Measurements from ENCODE around the gene PDK4.
"Not testable (repeated sequence)": the region's sequence is repeated elsewhere in the genome, so short reads cannot be mapped to it uniquely, and the experiment has no call there.

PDK4 gene

DNA sequence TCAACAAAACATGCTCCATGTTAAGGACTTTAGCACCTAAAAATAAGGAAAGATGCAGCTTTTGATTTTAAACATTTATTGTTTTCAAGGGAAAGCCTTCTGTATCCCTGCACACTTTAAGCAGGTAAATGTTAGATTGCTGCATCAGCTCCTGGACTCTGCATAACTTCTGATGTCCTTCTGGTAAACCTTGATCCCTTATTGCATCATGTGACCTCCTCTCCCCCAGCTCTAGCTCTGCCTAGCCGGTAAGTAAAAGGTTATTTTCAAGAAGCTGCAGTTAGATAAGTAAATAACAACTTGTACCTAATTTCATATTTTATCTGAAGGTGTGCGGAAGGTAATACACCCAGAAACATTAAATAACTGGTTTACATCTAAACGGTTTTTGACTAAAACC is 37.5 kb downstream of the PDK4 start:
- DNase-seq, result no peak

GRCh38 chr7:95556777-95557176 is 39.5 kb downstream of the PDK4 start:
- DNase-seq, result no peak

GRCh38 chr7:95553939-95554338 is 42.4 kb downstream of the PDK4 start:
- DNase-seq, result no peak

DNA sequence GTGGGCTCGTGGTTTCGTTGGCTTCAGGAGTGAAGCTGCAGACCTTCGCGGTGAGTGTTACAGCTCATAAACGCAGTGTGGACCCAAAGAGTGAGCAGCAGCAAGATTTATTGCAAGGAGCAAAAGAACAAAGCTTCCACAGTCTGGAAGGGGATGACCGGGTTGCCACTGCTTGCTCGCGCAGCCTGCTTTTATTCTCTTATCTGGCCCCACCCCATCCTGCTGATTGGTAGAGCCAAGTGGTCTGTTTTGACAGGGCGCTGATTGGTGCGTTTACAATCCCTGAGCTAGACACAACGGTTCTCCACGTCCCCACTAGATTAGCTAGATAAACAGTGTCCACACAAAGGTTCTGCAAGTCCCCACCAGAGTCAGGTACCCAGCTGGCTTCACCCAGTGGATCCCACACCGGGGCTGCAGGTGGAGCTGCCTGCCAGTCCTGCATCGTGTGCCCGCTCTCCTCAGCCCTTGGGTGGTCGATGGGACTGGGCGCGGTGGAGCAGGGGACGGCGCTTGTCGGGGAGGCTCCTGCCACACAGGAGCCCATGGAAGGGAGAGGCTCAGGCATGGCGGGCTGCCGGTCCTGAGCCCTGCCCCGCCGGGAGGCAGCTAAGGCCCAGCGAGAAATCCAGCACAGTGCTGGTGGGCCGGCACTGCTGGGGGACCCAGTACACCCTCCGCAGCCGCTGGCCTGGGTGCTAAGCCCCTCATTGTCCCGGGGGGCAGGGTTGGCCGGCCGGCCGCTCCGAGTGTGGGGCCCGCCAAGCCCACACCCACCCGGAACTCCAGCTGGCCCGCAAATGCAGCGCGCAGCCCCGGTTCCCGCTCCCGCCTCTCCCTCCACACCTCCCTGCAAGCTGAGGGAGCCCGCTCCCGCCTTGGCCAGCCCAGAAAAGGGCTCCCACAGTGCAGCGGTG is 44.0 kb downstream of the PDK4 start:
- not testable (repeated sequence) for DNase-seq

- no peak for DNase-seq
Measured at GRCh38 chr7:95550546-95550945, 45.8 kb downstream of the PDK4 start.

DNA sequence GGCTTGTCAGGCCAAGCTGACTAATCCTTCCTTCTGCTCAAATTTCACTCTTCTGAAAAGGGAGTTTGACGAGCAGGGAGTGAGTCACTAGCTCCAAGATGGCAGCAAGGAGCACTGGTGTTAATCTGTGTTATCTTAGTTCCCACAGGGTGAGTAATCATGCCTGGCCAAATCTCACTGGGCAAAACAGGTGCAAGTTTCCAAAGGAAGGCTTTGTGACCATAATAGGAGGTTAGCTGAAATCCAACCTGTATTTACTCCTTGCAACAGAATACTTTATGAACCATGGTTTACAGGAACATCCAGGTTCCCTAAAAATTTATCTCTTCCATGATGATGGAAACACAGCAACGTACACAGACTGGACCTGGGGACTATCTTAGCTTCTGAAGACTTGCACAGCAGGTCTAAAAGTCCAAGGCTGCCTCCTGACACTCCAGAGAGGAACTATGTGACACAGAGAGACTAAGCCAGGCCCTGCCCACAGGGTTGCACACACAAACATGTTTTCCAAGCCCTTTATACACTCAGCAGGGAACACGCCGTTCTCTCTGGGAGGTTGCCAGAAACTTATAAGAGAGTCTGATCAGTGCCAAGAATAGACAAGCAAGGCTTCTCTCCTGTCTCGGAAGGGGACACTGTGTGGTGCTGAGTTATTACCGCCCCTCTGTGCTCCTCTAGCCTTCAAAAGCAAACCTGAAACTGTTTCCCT is 46.3 kb downstream of the PDK4 start:
- DNase-seq, result no peak

DNA sequence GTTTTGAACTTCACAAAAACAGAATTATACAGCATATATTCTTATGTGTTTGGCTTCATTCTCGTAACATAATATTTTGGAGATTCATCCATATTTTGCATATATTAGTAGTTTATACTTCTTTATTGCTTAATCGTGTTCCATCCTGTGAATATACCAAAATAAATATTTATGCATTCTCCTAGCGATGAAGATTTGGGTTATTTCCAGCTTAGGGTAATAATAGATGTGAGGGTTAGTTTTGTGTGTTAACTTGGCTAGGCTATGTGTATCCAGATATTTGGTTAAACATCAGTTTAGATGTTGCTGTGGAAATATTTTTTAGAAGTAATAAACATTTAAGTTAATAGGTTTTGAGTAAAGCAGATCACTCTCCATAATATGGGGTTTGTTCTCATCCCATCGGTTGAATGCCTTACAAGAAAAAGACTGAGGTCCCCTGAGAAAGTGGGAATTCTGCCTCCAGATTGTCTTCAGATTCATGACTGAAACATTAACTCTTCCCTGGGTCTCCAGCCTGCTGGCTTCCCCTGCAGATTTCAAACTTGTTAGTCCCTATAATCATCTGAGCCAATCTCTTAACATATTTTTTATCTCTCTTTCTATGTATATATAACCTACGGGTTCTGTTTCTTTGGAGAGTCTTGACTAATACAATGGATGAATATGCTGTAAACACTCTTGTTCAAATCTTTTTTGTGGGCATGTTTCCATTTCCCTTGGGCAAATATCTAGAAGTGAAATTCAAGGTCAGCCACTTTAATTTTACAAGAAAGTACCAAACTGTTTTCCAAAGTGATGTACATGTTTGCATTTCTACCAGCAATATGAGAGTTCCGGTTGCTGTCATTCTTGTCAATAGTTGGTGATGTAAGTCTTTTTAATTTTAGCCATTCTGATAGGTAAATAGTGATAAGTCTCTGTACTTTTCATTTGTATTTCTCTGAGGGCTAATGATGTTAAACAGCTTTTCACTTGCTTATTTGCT is 48.7 kb downstream of the PDK4 start:
- no peak for DNase-seq

GRCh38 chr7:95546647-95547046 is 49.7 kb downstream of the PDK4 start:
- no peak for DNase-seq

DNA sequence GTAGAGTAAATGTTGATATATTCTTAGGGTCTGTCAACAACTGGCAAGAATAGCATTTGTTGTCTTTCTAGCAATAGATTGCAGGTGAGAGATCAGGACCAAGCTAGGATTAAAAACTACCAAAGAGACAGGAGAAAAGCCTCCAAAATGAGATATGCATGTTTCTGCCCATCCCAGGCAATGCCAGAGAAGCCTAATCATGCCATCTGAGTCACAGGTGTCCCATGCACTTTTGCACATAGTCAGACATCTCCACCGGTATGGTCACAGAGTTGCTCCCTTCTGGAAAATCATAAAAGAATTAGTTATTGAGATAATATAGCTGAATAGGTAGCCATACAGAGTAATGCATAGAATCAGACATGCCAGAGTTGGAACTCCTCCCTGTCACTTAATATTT is 50.6 kb downstream of the PDK4 start:
- no peak for DNase-seq

GRCh38 chr7:95545007-95545615 is 51.2 kb downstream of the PDK4 start:
- DNase-seq, result no peak

GRCh38 chr7:95544171-95544570 is 52.1 kb downstream of the PDK4 start:
- DNase-seq, result no peak

DNA sequence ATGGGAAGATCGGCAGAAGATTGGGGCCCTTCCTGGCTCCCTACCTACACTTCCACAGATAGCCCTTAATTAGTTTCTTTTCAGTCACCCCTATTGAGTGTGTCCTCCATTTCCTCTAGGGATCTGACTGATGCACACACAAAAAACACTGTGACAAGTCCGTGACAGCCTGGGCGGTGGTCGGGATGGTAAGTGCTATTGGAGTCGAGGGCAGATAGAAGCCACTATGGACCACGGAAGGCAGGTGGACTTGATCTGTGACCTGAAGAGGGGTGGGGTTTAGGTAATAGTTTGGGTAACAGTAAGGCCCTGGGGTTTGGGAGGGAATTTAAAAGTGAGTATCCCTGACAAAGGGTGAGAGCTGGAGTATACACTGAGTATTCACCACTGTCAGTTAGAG is 53.0 kb downstream of the PDK4 start:
- no peak for DNase-seq

- no peak for DNase-seq
Measured at GRCh38 chr7:95540366-95540765, 56.0 kb downstream of the PDK4 start.

- no peak for DNase-seq
Measured at GRCh38 chr7:95539426-95539825, 56.9 kb downstream of the PDK4 start.

DNA sequence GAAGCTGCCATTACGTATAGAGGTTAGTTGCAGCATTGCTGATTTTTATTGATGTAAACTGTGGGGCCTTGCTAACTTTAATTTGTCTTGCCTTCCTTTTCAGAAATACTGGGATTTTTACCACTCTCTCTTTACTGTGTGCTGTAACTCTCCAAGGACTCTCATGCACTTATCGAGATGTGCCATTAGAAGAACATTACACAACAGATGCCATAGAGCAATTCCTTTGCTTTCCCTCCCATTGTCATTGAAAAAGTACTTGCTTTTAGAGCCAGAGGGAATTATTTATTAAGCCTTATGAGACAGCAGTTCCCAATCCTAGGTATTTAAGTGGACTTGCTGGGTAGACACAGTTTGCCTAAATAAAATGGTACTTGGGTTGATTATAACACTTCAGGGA is 58.8 kb downstream of the PDK4 start:
- DNase-seq, result no peak

GRCh38 chr7:95536656-95537311 is 59.5 kb downstream of the PDK4 start:
- no peak for DNase-seq

- no peak for DNase-seq
Measured at GRCh38 chr7:95535662-95536061, 60.7 kb downstream of the PDK4 start.

GRCh38 chr7:95534796-95535195 is 61.5 kb downstream of the PDK4 start:
- DNase-seq, result no peak

Measured in stimulated activated CD4-positive, alpha-beta T cell treated with anti-CD3 and anti-CD28 coated beads, Interleukin-1b, Interleukin-23, amount 100 ng/mL, for 48 hours (primary cell).